GM23248 (cell line): ENCODE measurements around the gene SRP14. TPM values are rescaled to one million over a fixed set of nuclear protein-coding genes. Genes with fewer than 3 reads are reported as not detected.

Source experiments
- DNase-seq: peaks from one replicate; pipeline ENCODE4 v3.0.0-alpha.2; 2015
- H2AFZ ChIP-seq: fragments of 200-600 bp; sonication (generic); 2 replicates; pipeline ENCODE4 v1.6.1; 2016; ENCODE audit warnings: antibody characterized with exemption
- H3F3A ChIP-seq: fragments of 200-600 bp; sonication (generic); 2 replicates; pipeline ENCODE4 v1.6.1; 2016; ENCODE audit warnings: mild to moderate bottlenecking, antibody characterized with exemption, mixed run types; ENCODE audit not compliant: insufficient read depth
- H3K27ac ChIP-seq: fragments of 200-600 bp; sonication (generic); 2 replicates; pipeline ENCODE4 v1.5.1; 2016; ENCODE audit warnings: mild to moderate bottlenecking
- H3K27me3 ChIP-seq: fragments of 200-600 bp; sonication (generic); replicated peaks from 2 replicates; pipeline ENCODE4 v1.6.1; 2016; ENCODE audit warnings: mild to moderate bottlenecking; ENCODE audit not compliant: insufficient read depth
- H3K36me3 ChIP-seq: fragments of 200-600 bp; sonication (generic); 2 replicates; pipeline ENCODE4 v1.6.1; 2016; ENCODE audit warnings: low read depth, mild to moderate bottlenecking
- H3K4me1 ChIP-seq: fragments of 200-600 bp; sonication (generic); 2 replicates; pipeline ENCODE4 v1.6.1; 2016; ENCODE audit warnings: mild to moderate bottlenecking; ENCODE audit not compliant: insufficient read depth
- H3K4me2 ChIP-seq: fragments of 200-600 bp; sonication (generic); one replicate; pipeline ENCODE4 v1.6.1; 2016; ENCODE audit warnings: mild to moderate bottlenecking; ENCODE audit not compliant: unreplicated experiment
- H3K4me3 ChIP-seq: fragments of 200-600 bp; sonication (generic); 2 replicates; pipeline ENCODE4 v1.5.1; 2016; ENCODE audit warnings: mild to moderate bottlenecking
- H3K79me2 ChIP-seq: fragments of 200-600 bp; sonication (generic); 2 replicates; pipeline ENCODE4 v1.6.1; 2016; ENCODE audit warnings: mild to moderate bottlenecking; ENCODE audit not compliant: insufficient read depth
- H3K9ac ChIP-seq: fragments of 200-600 bp; sonication (generic); 2 replicates; pipeline ENCODE4 v1.6.1; 2016; ENCODE audit warnings: mild to moderate bottlenecking
- H3K9me2 ChIP-seq: fragments of 200-600 bp; sonication (generic); 2 replicates; pipeline ENCODE4 v1.6.1; 2016; ENCODE audit warnings: mixed run types, mild to moderate bottlenecking, moderate library complexity; ENCODE audit not compliant: insufficient read depth
- H3K9me3 ChIP-seq: fragments of 200-600 bp; sonication (generic); one replicate; pipeline ENCODE4 v1.6.1; 2017; ENCODE audit warnings: low read depth
- H4K20me1 ChIP-seq: fragments of 200-600 bp; sonication (generic); 2 replicates; pipeline ENCODE4 v1.6.0; 2016; ENCODE audit not compliant: insufficient read depth
- EZH2 ChIP-seq: fragments of 200-600 bp; sonication (generic); IDR thresholded peaks from 2 replicates; pipeline ENCODE4 v1.6.1; 2018; ENCODE audit warnings: antibody characterized with exemption, mild to moderate bottlenecking; ENCODE audit not compliant: insufficient read depth, poor library complexity, severe bottlenecking
- EZH2phosphoT487 ChIP-seq: fragments of 200-600 bp; sonication (generic); IDR thresholded peaks from 2 replicates; pipeline ENCODE4 v1.6.1; 2018; ENCODE audit warnings: antibody characterized with exemption, moderate library complexity, mild to moderate bottlenecking, low read depth; ENCODE audit not compliant: insufficient read depth
- WGBS, 2 experiments: methylation state at CpG; one replicate each; pipeline ENCODE4 v1.1.6; 2015 to 2017; ENCODE audit warnings: low lambda C conversion rate in 2 of 2, low coverage in 1 of 2; ENCODE audit errors: missing lambda C conversion rate in 2 of 2; 5-methylcytosine and 5-hydroxymethylcytosine counted together
- in situ Hi-C: fragments of 300-500 bp; cut with MboI; formaldehyde crosslinking; loops from 2 replicates; pipeline ENCODE4 v1.15.0; 2020
- polyA plus RNA-seq: library from polyadenylated mRNA; unstranded; fragments of >200 nt; fragmentation: Nextera tagmentation; extraction: Ambion mirVana; gene quantifications from 2 replicates; pipeline ENCODE4 v1.2.1, GENCODE V29; 2016
- total RNA-seq: library from RNA; depleted of rRNA; stranded (reverse); fragments of >200 nt; shearing (Covaris generic); gene quantifications from 2 replicates; pipeline ENCODE4 v1.2.3, GENCODE V29; 2014

The SRP14 gene
- total and polyA plus RNA-seq, 2 experiments from 2014 or later, result 282 to 796 TPM

- Histone ChIP-seq H3K27me3 (no peaks in the 10 kb centered on the region), H4K20me1 (no peaks in the 10 kb centered on the region), H3K4me3 (no peak overlapping the region), H2AFZ (no peak overlapping the region), H3K9me2 (no peaks in the 10 kb centered on the region), H3K9ac (no peak overlapping the region), H3K4me1 (peaks cover 4% of the 10 kb centered on the region), H3F3A (peaks cover 49% of the 10 kb centered on the region), H3K27ac (no peak overlapping the region), H3K79me2 (peaks cover 47% of the 10 kb centered on the region), H3K36me3 (peaks cover 69% of the 10 kb centered on the region), H3K4me2 (no peak overlapping the region), H3K9me3 (no peaks in the 10 kb centered on the region)
- WGBS, 2 experiments, result 57 to 64% methylated on average over 3 of the region's 3 CpGs
- DNase-seq, result no peak
- in situ Hi-C loops, result no loop called here
- TF ChIP-seq EZH2, result no peak
- no peak for TF ChIP-seq EZH2phosphoT487
Measured at GRCh38 chr15:40034186-40034946, 4.6 kb downstream of the SRP14 start.

DNA sequence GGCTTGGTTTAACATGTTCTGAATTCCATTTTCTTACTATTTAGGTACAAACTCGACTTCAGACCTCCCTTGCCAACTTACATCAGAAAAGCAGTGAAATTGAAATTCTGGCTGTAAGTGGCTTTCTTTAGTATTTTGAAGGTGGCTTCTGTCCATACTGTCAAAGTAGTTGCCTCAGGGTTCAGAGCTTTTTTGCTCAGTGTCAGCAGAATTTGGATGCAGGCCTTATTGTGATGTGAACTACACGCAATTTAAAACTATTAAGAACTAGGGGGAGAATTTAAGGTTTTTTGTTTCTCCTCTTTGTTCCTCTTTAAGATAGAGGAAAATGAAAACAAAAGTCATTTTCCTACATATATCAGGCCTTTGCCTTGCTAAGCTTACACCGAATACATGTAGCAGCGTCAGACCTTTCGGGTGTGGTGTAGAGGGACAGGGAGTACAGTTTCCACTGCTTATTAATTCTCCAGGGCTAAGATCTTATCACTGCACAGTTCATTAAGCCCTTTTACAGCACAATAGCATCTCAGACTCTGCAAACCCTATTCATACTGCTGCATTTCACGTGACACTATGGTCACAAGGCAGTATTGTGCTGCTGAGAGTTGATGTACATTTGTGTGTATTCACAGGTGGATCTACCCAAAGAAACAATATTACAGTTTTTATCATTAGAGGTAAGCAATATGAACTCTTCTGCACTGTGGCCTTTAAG lies 6.7 kb downstream of the SRP14 start:
- Histone ChIP-seq H3K4me3 (no peak overlapping the region), H3K36me3 (peaks cover 85% of the 10 kb centered on the region), H3F3A (peaks cover 62% of the 10 kb centered on the region), H3K4me2 (no peak overlapping the region), H4K20me1 (no peaks in the 10 kb centered on the region), H3K79me2 (peaks cover 26% of the 10 kb centered on the region), H3K9me3 (no peaks in the 10 kb centered on the region), H3K4me1 (no peaks in the 10 kb centered on the region), H3K27ac (no peak overlapping the region), H3K27me3 (no peaks in the 10 kb centered on the region), H3K9me2 (no peaks in the 10 kb centered on the region), H3K9ac (no peak overlapping the region), H2AFZ (no peak overlapping the region)
- TF ChIP-seq EZH2 (no peak), EZH2phosphoT487 (no peak)
- in situ Hi-C loops, result no loop called here
- no peak for DNase-seq
- WGBS, 2 experiments, result 74 to 82% methylated on average over 6 of the region's 6 CpGs

DNA sequence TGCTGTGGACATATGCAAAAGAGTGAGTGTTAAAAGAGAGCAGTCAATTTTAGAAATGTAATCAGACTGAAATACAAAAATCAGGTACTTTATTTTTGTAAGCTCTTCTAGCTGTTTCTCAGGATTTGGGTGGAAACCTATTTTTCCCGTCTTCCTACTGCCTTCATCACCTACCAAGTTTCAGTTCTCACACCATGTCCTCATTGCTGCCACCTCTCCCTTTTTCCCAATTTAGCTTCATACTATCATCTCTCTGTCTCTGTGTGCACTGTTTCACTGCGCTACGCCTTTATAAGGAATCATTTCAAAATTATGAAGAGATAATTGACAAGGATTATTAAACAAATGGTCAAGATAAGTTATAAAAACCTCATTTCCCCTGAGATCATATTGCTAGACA lies 7.7 kb downstream of the SRP14 start:
- peaks cover 83% of the 10 kb centered on the region for H3K36me3 ChIP-seq
- no peaks in the 10 kb centered on the region for H3K9me3 ChIP-seq
- no peaks in the 10 kb centered on the region for H3K27me3 ChIP-seq
- H4K20me1 ChIP-seq, result no peaks in the 10 kb centered on the region
- H3K27ac ChIP-seq, result no peak overlapping the region
- TF ChIP-seq EZH2, result no peak
- no peak for TF ChIP-seq EZH2phosphoT487
- H3K9ac ChIP-seq, result no peak overlapping the region
- 87 to 88% methylated on average over 3 of the region's 3 CpGs for WGBS, 2 experiments
- no peaks in the 10 kb centered on the region for H3K9me2 ChIP-seq
- no peaks in the 10 kb centered on the region for H3K4me1 ChIP-seq
- in situ Hi-C loops, result no loop called here
- H3F3A ChIP-seq, result peaks cover 65% of the 10 kb centered on the region
- H3K4me2 ChIP-seq, result no peak overlapping the region
- no peak overlapping the region for H3K4me3 ChIP-seq
- no peak for DNase-seq
- peaks cover 17% of the 10 kb centered on the region for H3K79me2 ChIP-seq
- H2AFZ ChIP-seq, result no peak overlapping the region

DNA sequence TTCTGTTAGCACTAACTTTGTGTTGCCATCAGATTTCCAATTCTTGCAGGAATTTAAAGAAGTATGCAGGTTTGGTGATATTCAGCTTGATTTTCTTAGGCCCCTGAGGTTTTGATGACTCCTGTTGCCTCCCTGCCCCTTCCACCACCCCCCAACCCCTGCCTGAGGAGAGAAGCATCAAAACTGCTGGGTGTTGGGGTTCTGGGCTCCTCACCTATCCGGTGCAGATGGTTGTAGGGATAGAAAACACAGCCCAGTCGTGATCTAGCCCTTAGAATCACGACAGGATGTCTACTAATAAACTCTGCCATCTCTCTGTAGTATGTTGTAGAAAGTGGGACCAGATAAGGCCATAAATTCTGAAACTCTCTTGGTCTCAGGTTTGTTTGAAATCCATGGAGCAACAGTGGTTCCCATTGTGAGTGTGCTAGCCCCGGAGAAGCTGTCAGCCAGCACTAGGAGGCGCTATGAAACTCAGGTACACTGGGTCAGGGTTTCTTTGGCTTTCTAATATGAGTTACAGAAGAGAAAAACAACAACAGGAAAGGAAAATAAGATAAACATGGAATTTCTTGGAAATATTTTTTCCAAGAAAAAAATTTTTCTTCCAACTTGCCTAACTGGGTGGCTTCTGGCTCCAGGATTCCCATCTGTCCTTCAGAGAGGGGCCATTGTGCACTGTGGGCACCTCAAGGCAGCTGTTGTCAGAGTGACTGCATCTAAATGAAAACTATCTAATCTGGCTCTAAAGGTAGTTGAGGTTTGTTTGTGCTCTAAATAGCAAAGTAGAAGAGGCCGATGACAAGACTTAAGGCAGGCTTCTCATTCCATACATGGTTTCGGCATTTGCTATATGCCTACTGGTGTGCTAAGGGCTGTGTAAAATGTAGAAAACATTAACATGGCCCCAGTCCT lies 8.7 kb downstream of the SRP14 start:
- H3K79me2 ChIP-seq, result peaks cover 10% of the 10 kb centered on the region; the same call in 1 of the 2 replicates
- peaks cover 80% of the 10 kb centered on the region for H3K36me3 ChIP-seq
- no peaks in the 10 kb centered on the region for H3K9me2 ChIP-seq
- 82 to 86% methylated on average over 7 of the region's 7 CpGs for WGBS, 2 experiments
- H4K20me1 ChIP-seq, result no peaks in the 10 kb centered on the region
- H3K4me1 ChIP-seq, result no peaks in the 10 kb centered on the region
- no peak overlapping the region for H3K4me2 ChIP-seq
- H2AFZ ChIP-seq, result no peak overlapping the region
- H3K4me3 ChIP-seq, result no peak overlapping the region
- H3K27me3 ChIP-seq, result no peaks in the 10 kb centered on the region
- peaks cover 60% of the 10 kb centered on the region for H3F3A ChIP-seq
- in situ Hi-C loops, result no loop called here
- peak; percentile 56 for DNase-seq
- H3K9me3 ChIP-seq, result no peaks in the 10 kb centered on the region
- no peak overlapping the region for H3K27ac ChIP-seq
- no peak overlapping the region for H3K9ac ChIP-seq
- no peak for TF ChIP-seq EZH2phosphoT487
- TF ChIP-seq EZH2, result no peak
